K562 (cell line): ENCODE measurements around the gene NR1H2. TPM values are rescaled to one million over a fixed set of nuclear protein-coding genes. Genes with fewer than 3 reads are reported as not detected.
A peak's percentile ranks its signal among the peaks of the same experiment; 100 is the strongest.

Source experiments
- CCAR2 ChIP-seq: fragments of 200-400 bp; formaldehyde crosslinking; IDR thresholded peaks from 2 replicates; pipeline ENCODE4 v1.6.1; 2017; ENCODE audit warnings: mild to moderate bottlenecking, low read depth, low read length
- E2F6 ChIP-seq, 2 experiments: IDR thresholded peaks; 2 replicates each; pipeline ENCODE4 v1.6.1; 2011; ENCODE audit warnings: borderline replicate concordance in 1 of 2, control low read depth in 1 of 2, low read depth in 1 of 2, low read length in 1 of 2, mild to moderate bottlenecking in 1 of 2, mixed read lengths in 1 of 2, moderate library complexity in 1 of 2; ENCODE audit not compliant: insufficient read depth in 1 of 2, insufficient read length in 1 of 2, poor library complexity in 1 of 2, severe bottlenecking in 1 of 2; ENCODE audit errors: extremely low read depth in 1 of 2
- HBP1 ChIP-seq: fragments of 450-650 bp; formaldehyde crosslinking; IDR thresholded peaks from 2 replicates; pipeline ENCODE4 v1.4.0; 2022; ENCODE audit warnings: missing genetic modification characterization
- HEY1 ChIP-seq: fragments of 250-450 bp; sonication (Bioruptor Pico); IDR thresholded peaks from 2 replicates; pipeline ENCODE4 v1.5.0; 2020; ENCODE audit warnings: mild to moderate bottlenecking, moderate library complexity, borderline replicate concordance
- HNRNPK ChIP-seq: fragments of 200-400 bp; formaldehyde crosslinking; IDR thresholded peaks from one replicate; pipeline ENCODE4 v1.6.1; 2018; ENCODE audit warnings: mild to moderate bottlenecking, low read depth, low read length; ENCODE audit not compliant: poor library complexity, severe bottlenecking
- HSF4 ChIP-seq: fragments of 250-450 bp; sonication (Bioruptor Pico); IDR thresholded peaks from 2 replicates; pipeline ENCODE4 v2.1.2; 2022; ENCODE audit warnings: mild to moderate bottlenecking, moderate library complexity, borderline replicate concordance
- MCM7 ChIP-seq, 2 experiments: fragments of 450-650 bp; IDR thresholded peaks; 2 replicates each; pipeline ENCODE4 v1.6.1; 2016 to 2018
- MTF1 ChIP-seq: fragments of 250-450 bp; sonication (Bioruptor Pico); IDR thresholded peaks from 2 replicates; pipeline ENCODE4 v1.9.0; 2021; ENCODE audit warnings: moderate library complexity, mild to moderate bottlenecking, inconsistent platforms, borderline replicate concordance
- NKRF ChIP-seq: fragments of 450-650 bp; IDR thresholded peaks from 2 replicates; pipeline ENCODE4 v1.6.1; 2016; ENCODE audit warnings: borderline replicate concordance
- PML ChIP-seq: IDR thresholded peaks from 2 replicates; pipeline ENCODE4 v1.6.1; 2012; ENCODE audit warnings: low read length, inconsistent platforms
- POLR2B ChIP-seq: fragments of 450-650 bp; IDR thresholded peaks from 2 replicates; pipeline ENCODE4 v1.6.1; 2018; ENCODE audit warnings: low read depth; ENCODE audit not compliant: partially characterized antibody
- POLR3A ChIP-seq: IDR thresholded peaks from 2 replicates; pipeline ENCODE4 v1.6.1; 2011; ENCODE audit warnings: borderline replicate concordance, mild to moderate bottlenecking, moderate library complexity; ENCODE audit not compliant: insufficient read length, insufficient read depth; ENCODE audit errors: extremely low read depth
- TCF7 ChIP-seq: sonication (generic); IDR thresholded peaks from 2 replicates; pipeline ENCODE4 v1.6.1; 2016; ENCODE audit warnings: antibody characterized with exemption, borderline replicate concordance
- THAP12 ChIP-seq: fragments of 250-450 bp; sonication (Bioruptor Pico); IDR thresholded peaks from 2 replicates; pipeline ENCODE4 v1.9.0; 2021; ENCODE audit warnings: mild to moderate bottlenecking, inconsistent platforms
- ZNF212 ChIP-seq: fragments of 450-650 bp; formaldehyde crosslinking; IDR thresholded peaks from 2 replicates; pipeline ENCODE4 v1.4.0; 2020; ENCODE audit warnings: mild to moderate bottlenecking
- ZNF449 ChIP-seq: fragments of 250-450 bp; sonication (Bioruptor Pico); IDR thresholded peaks from 2 replicates; pipeline ENCODE4 v1.8.0; 2022; ENCODE audit warnings: moderate library complexity, mild to moderate bottlenecking, inconsistent platforms
- ZNF583 ChIP-seq: fragments of 250-450 bp; sonication (Bioruptor Pico); IDR thresholded peaks from 2 replicates; pipeline ENCODE4 v1.4.0; 2020
- polyA plus RNA-seq, 8 experiments: library from polyadenylated mRNA; depleted of rRNA in 4 of 8; stranded (reverse) in 5 of 8; unstranded in 3 of 8; fragments of >200 nt; fragmentation: Nextera tagmentation in 2 of 8; fragmentation: Illumina TruSeq in 1 of 8; extraction: Ambion mirVana in 2 of 8; extraction: Trizol in 1 of 8; gene quantifications; 2 replicates each; pipeline versions ENCODE4 v1.2.1 to v1.2.3, GENCODE V29; 2011 to 2014; ENCODE audit warnings: inconsistent platforms in 1 of 8, missing spikeins in 1 of 8
- total RNA-seq, 7 experiments: library from RNA; depleted of rRNA in 6 of 7; stranded (reverse); fragments of >200 nt in 6 of 7; fragmentation: Illumina TruSeq in 2 of 7; extraction: Trizol in 2 of 7; gene quantifications; 2 replicates each; pipeline versions ENCODE4 v1.2.1 to v1.2.3, GENCODE V29; 2011 to 2021; ENCODE audit warnings: low replicate concordance in 1 of 7

Gene NR1H2
- total and polyA plus RNA-seq, 9 of the 15 experiments (the other 6 are each of a cell fraction or from before 2014, with no cell fraction given) = 0.11 to 73.8 (median 24.0) TPM

GRCh38 chr19:50414864-50415660 lies 38.8 kb downstream of the NR1H2 start (continued):
- TF ChIP-seq POLR3A (no peak), ZNF583 (CRISPR knock-in tag) (no peak), ZNF212 (CRISPR knock-in tag) (no peak), TCF7 (no peak), HNRNPK (no peak), ZNF449 (no peak), HSF4 (CRISPR knock-in tag) (no peak), POLR2B (no peak), NKRF (no peak), HBP1 (no peak), THAP12 (CRISPR knock-in tag) (no peak), MCM7 (IDR thresholded peaks at IDR 0.05) (no peak), MTF1 (CRISPR knock-in tag) (no peak), CCAR2 (no peak), PML (no peak), E2F6 (IDR thresholded peaks at IDR 0.05; ENCODE audit: borderline replicate concordance in 1 of 2, extremely low read depth in 1 of 2, insufficient read depth in 1 of 2, insufficient read length in 1 of 2, low read depth in 1 of 2, low read length in 1 of 2, poor library complexity in 1 of 2, severe bottlenecking in 1 of 2) (peak; percentile 81 to 92), HEY1 (no peak)
